Islet of Langerhans (tissue), 1 donor: ENCODE measurements around the gene NXPH3.

ENCODE experiments used
- FAIRE-seq: peaks from one replicate; lab custom pipeline; 2011; peaks lifted over from hg19 to GRCh38; lab: Jason Lieb, UNC

Gene NXPH3

GRCh38 chr17:49576088-49576916 lies 631 bp downstream of the NXPH3 start:
- FAIRE-seq = no peak

- FAIRE-seq = no peak
Measured at GRCh38 chr17:49576917-49577649, 1.4 kb downstream of the NXPH3 start.

- FAIRE-seq = no peak
Measured at GRCh38 chr17:49577650-49577934, 1.9 kb downstream of the NXPH3 start.

GRCh38 chr17:49577963-49578362 lies 2.3 kb downstream of the NXPH3 start:
- FAIRE-seq = no peak

GRCh38 chr17:49578414-49578813 lies 2.7 kb downstream of the NXPH3 start:
- FAIRE-seq = no peak

GRCh38 chr17:49578952-49579500 lies 3.4 kb downstream of the NXPH3 start:
- FAIRE-seq = no peak

- FAIRE-seq = no peak
Measured at GRCh38 chr17:49579522-49579921, 3.9 kb downstream of the NXPH3 start.

GRCh38 chr17:49580055-49580721 lies 4.5 kb downstream of the NXPH3 start:
- no peak for FAIRE-seq

GRCh38 chr17:49580981-49581647 lies 5.4 kb downstream of the NXPH3 start:
- no peak for FAIRE-seq

- no peak for FAIRE-seq
Measured at GRCh38 chr17:49581648-49581998, 6.0 kb downstream of the NXPH3 start.

- FAIRE-seq = no peak
Measured at GRCh38 chr17:49582055-49582722, 6.5 kb downstream of the NXPH3 start.

- no peak for FAIRE-seq
Measured at GRCh38 chr17:49582789-49583188, 7.1 kb downstream of the NXPH3 start.

GRCh38 chr17:49583226-49583625 lies 7.6 kb downstream of the NXPH3 start:
- FAIRE-seq = no peak

GRCh38 chr17:49583889-49584288 lies 8.2 kb downstream of the NXPH3 start:
- FAIRE-seq = no peak

GRCh38 chr17:49585422-49586027 lies 9.9 kb downstream of the NXPH3 start:
- FAIRE-seq = no peak

GRCh38 chr17:49587366-49588073 lies 11.8 kb downstream of the NXPH3 start:
- no peak for FAIRE-seq

GRCh38 chr17:49588312-49588711 lies 12.6 kb downstream of the NXPH3 start:
- no peak for FAIRE-seq

GRCh38 chr17:49588726-49589576 lies 13.3 kb downstream of the NXPH3 start:
- no peak for FAIRE-seq

- FAIRE-seq = no peak
Measured at GRCh38 chr17:49589577-49589927, 13.9 kb downstream of the NXPH3 start.

- no peak for FAIRE-seq
Measured at GRCh38 chr17:49590874-49591273, 15.2 kb downstream of the NXPH3 start.
